GM23338 (cell line): ENCODE data around the gene CCDC146.
"Not testable (repeated sequence)": the region's sequence is repeated elsewhere in the genome, so short reads cannot be mapped to it uniquely, and the experiment has no call there.

Source experiments
- CREB1 ChIP-seq: fragments of 250-450 bp; sonication (Bioruptor Pico); IDR thresholded peaks from 2 replicates; pipeline ENCODE4 v1.5.0; 2020; ENCODE audit warnings: low read depth, mild to moderate bottlenecking, moderate library complexity
- CTCF ChIP-seq, 2 experiments: fragments of 200-600 bp in 1 of 2; sonication (generic) in 1 of 2; conservative IDR thresholded peaks; 2 replicates each; pipeline versions ENCODE4 v1.5.1 to v1.6.1; 2016 to 2017; ENCODE audit warnings: antibody characterized with exemption in 2 of 2, low read depth in 2 of 2, mild to moderate bottlenecking in 2 of 2, moderate library complexity in 1 of 2
- EZH2 ChIP-seq: fragments of 200-600 bp; sonication (generic); IDR thresholded peaks from one replicate; pipeline ENCODE4 v1.8.0; 2017; ENCODE audit warnings: antibody characterized with exemption, mild to moderate bottlenecking, low read depth; ENCODE audit not compliant: unreplicated experiment
- EZH2phosphoT487 ChIP-seq: fragments of 200-600 bp; sonication (generic); IDR thresholded peaks from one replicate; pipeline ENCODE4 v1.8.1; 2018; ENCODE audit warnings: antibody characterized with exemption; ENCODE audit not compliant: unreplicated experiment
- JUNB ChIP-seq: IDR thresholded peaks from one replicate; pipeline ENCODE4 v1.6.1; 2016; ENCODE audit warnings: antibody characterized with exemption; ENCODE audit not compliant: unreplicated experiment
- POLR2AphosphoS5 ChIP-seq: IDR thresholded peaks from 2 replicates; pipeline ENCODE4 v1.6.1; 2016; ENCODE audit warnings: antibody characterized with exemption, low read depth
- REST ChIP-seq: IDR thresholded peaks from one replicate; pipeline ENCODE4 v1.6.1; 2018; ENCODE audit warnings: antibody characterized with exemption; ENCODE audit not compliant: unreplicated experiment
- STAT1 ChIP-seq: IDR thresholded peaks from one replicate; pipeline ENCODE4 v1.6.1; 2016; ENCODE audit warnings: antibody characterized with exemption; ENCODE audit not compliant: unreplicated experiment
- ZNF114 ChIP-seq: fragments of 250-450 bp; sonication (Bioruptor Pico); IDR thresholded peaks from 2 replicates; pipeline ENCODE4 v1.5.0; 2020; ENCODE audit warnings: mild to moderate bottlenecking, moderate library complexity

- not testable (repeated sequence) for TF ChIP-seq JUNB; EZH2; CTCF (conservative IDR thresholded peaks at IDR 0.05; ENCODE audit: low read depth in 2 of 2); REST; EZH2phosphoT487; POLR2AphosphoS5; ZNF114 (CRISPR knock-in tag); CREB1 (CRISPR knock-in tag); STAT1
Observed at GRCh38 chr7:77138668-77139067, 16.3 kb downstream of the CCDC146 start.
